ENCODE results near the gene UGT1A7.
"Not testable (repeated sequence)": the region's sequence is repeated elsewhere in the genome, so short reads cannot be mapped to it uniquely, and the experiment has no call there.

Gene UGT1A7

DNA sequence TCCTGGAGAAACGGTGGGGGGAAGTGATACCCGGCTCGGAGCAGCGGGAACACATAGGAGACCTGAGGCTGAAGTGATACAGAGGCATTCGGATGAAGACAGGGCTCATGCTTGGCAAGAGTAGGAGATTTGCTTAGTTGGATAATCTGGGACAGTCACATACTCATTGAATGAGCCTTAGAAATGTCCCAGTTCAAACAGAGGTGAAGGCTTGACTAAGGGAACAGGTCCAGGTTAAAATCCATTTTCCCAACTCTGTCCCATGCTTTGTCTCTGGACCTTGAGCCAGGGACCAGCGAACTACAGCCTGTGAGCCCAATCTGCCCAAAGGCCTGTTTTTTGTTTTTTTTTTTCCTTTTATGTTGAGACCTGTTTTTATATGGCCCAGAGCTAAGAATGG lies 12.3 kb downstream of the UGT1A7 start:
- no peak overlapping the region for H3K4me3 Mint-ChIP-seq
- H3K27me3 Mint-ChIP-seq (ENCODE audit: low read depth) = no peaks in the 10 kb centered on the region
- no peaks in the 10 kb centered on the region for H3K4me1 Mint-ChIP-seq
- TF ChIP-seq, protein P1, sequence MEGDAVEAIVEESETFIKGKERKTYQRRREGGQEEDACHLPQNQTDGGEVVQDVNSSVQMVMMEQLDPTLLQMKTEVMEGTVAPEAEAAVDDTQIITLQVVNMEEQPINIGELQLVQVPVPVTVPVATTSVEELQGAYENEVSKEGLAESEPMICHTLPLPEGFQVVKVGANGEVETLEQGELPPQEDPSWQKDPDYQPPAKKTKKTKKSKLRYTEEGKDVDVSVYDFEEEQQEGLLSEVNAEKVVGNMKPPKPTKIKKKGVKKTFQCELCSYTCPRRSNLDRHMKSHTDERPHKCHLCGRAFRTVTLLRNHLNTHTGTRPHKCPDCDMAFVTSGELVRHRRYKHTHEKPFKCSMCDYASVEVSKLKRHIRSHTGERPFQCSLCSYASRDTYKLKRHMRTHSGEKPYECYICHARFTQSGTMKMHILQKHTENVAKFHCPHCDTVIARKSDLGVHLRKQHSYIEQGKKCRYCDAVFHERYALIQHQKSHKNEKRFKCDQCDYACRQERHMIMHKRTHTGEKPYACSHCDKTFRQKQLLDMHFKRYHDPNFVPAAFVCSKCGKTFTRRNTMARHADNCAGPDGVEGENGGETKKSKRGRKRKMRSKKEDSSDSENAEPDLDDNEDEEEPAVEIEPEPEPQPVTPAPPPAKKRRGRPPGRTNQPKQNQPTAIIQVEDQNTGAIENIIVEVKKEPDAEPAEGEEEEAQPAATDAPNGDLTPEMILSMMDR (IDR thresholded peaks at IDR 0.05; ENCODE audit: unreplicated experiment in 3 of 3) = no peak
- no peaks in the 10 kb centered on the region for H3K9me3 Mint-ChIP-seq
- no peak overlapping the region for H3K27ac Mint-ChIP-seq
- H3K36me3 Mint-ChIP-seq (ENCODE audit: low read depth) = no peaks in the 10 kb centered on the region

DNA sequence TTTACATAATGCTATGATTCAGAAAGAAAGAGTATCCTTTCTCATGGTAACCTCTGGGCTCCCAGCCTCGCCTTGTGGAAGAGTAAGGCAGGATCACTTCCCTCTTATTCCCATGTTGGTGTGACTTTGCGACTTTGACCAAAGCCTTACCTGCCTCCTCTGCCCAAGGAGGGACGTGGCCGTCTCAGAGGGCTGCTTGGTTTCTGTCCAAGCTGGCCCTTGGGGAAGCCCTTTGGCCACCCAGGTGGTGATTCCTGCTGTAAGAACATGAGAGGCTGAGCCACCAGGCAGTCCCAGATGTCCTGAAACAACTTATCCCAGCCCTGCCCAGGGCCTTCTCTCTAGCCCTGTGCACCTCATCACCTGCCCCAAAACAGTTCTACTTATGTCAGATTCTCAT lies 17.0 kb downstream of the UGT1A7 start:
- TF ChIP-seq, protein P1 (IDR thresholded peaks at IDR 0.05; ENCODE audit: unreplicated experiment in 3 of 3) = no peak
- H3K9me3 Mint-ChIP-seq = peaks cover 5% of the 10 kb centered on the region
- H3K27me3 Mint-ChIP-seq (ENCODE audit: low read depth) = no peaks in the 10 kb centered on the region
- no peaks in the 10 kb centered on the region for H3K36me3 Mint-ChIP-seq (ENCODE audit: low read depth)
- H3K4me1 Mint-ChIP-seq = no peaks in the 10 kb centered on the region
- H3K27ac Mint-ChIP-seq = no peak overlapping the region
- no peak overlapping the region for H3K4me3 Mint-ChIP-seq

DNA sequence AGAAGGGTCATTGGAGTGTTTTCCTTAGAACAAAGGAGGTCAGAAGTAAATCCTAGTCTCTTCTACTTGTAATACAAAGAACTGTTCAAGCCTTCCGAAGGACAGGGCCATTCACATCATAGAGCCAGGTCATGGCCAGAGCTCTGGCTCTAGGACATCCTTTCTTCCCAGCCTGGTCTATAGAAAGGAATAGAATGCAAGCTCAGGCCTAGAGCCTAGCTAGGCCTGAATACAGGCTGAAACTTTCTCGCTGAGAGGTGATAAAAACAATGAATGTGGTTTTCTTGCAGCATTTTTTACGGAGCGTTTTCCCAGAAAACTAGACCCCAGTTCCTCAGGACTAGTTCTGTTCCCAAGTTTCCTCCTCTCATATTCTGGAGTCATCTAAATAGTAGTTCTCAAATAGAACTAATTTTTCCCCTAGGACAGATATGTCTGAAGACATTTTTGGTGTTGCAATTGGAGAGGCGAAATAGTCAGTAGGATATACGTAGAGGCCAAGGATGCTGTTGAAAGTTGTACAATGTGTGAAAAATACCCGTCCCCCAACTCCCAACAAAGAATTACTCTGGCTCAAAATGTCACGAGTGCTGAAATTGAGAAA lies 17.8 kb downstream of the UGT1A7 start:
- Mint-ChIP-seq H3K4me3 (no peak overlapping the region), H3K4me1 (no peaks in the 10 kb centered on the region), H3K27ac (peak overlapping the region in 1 of 3 experiments; percentile 27), H3K9me3 (peaks cover 11% of the 10 kb centered on the region), H3K36me3 (ENCODE audit: low read depth) (no peaks in the 10 kb centered on the region), H3K27me3 (ENCODE audit: low read depth) (no peaks in the 10 kb centered on the region)
- TF ChIP-seq, protein P1 (IDR thresholded peaks at IDR 0.05; ENCODE audit: unreplicated experiment in 3 of 3) = no peak

DNA sequence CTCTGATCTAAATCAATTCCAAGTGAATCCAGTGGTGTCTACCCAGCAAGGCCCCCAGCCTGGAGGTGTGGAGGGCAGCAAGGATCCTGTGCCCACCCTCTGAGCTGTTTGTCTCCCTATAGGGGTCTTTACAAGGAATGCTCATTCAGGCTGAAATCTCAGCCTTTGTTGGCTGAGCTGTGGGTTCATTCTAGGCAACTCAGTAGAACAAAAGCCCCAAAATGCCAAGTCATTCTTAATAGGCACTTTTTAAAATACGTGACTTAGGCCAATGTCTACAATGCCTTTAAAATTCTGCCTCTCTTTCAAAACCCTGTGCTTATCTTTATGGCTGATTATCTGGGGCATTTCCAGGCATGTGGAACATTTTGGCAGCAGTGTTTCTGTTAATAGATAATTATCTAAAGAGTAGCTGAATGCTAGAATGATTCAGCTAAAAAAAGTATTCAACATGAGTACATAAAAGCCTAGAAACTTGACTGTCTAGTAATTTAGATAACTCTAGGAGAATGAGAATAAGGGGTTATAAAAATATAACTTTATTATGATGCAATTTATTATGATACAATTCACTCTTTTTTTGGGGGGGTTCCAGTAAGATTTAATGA lies 18.4 kb downstream of the UGT1A7 start:
- H3K4me1 Mint-ChIP-seq = no peaks in the 10 kb centered on the region
- no peaks in the 10 kb centered on the region for H3K36me3 Mint-ChIP-seq (ENCODE audit: low read depth)
- H3K9me3 Mint-ChIP-seq = peaks cover 11% of the 10 kb centered on the region
- no peak overlapping the region for H3K4me3 Mint-ChIP-seq
- no peaks in the 10 kb centered on the region for H3K27me3 Mint-ChIP-seq (ENCODE audit: low read depth)
- peak overlapping the region in 1 of 3 experiments; percentile 27 for H3K27ac Mint-ChIP-seq
- TF ChIP-seq, protein P1 (IDR thresholded peaks at IDR 0.05; ENCODE audit: unreplicated experiment in 3 of 3) = no peak

DNA sequence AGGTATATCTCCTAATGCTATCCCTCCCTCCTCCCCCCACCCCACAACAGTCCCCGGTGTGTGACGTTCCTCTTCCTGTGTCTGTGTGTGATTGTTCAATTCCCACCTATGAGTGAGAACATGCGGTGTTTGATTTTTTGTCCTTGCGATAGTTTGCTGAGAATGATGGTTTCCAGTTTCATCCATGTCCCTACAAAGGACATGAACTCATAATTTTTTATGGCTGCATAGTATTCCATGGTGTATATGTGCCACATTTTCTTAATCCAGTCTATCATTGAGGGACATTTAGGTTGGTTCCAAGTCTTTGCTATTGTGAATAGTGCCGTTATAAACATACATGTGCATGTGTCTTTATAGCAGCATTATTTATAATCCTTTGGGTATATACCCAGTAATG lies 19.1 kb downstream of the UGT1A7 start:
- not testable (repeated sequence) for H3K4me1 Mint-ChIP-seq; H3K36me3 Mint-ChIP-seq (ENCODE audit: low read depth); H3K4me3 Mint-ChIP-seq; H3K27me3 Mint-ChIP-seq (ENCODE audit: low read depth); H3K27ac Mint-ChIP-seq
- H3K9me3 Mint-ChIP-seq = peaks cover 11% of the 10 kb centered on the region

DNA sequence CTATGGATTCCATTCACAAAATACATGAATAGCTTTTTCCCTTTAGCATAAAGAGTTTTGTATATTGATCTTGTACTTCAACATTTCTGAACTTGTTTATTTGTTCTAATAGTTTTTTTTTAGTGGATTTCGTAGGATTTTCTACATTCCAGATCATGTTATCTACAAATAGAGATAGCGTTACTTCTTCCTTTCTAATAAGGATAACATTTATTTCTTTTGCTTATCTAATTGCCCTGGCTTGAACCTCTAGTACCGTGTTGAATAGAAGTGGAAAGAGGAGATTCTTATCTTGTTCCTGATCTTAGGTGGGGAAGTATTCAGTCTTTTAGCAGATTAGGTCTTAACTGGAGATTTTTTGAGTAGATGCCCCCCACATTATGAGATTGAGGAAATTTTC lies 20.5 kb downstream of the UGT1A7 start:
- TF ChIP-seq, protein P1 (IDR thresholded peaks at IDR 0.05; ENCODE audit: unreplicated experiment in 3 of 3) = no peak
- Mint-ChIP-seq H3K27me3 (ENCODE audit: low read depth) (no peaks in the 10 kb centered on the region), H3K4me1 (no peaks in the 10 kb centered on the region), H3K27ac (no peak overlapping the region), H3K4me3 (no peak overlapping the region), H3K9me3 (peaks cover 11% of the 10 kb centered on the region), H3K36me3 (ENCODE audit: low read depth) (no peaks in the 10 kb centered on the region)
